ENCODE data around the gene RPL29. TPM values are rescaled to one million over a fixed set of nuclear protein-coding genes. Genes with fewer than 3 reads are reported as not detected.

The RPL29 gene
- total RNA-seq, 1 donor from 2014 or later = 872 TPM

- Histone ChIP-seq H3K79me2 (ENCODE audit: insufficient read depth, low read length) (no peaks in the 10 kb centered on the region), H3K36me3 (ENCODE audit: insufficient read depth, low read length) (no peaks in the 10 kb centered on the region), H4K20me1 (ENCODE audit: insufficient read depth, low read length) (no peaks in the 10 kb centered on the region), H3K4me1 (ENCODE audit: insufficient read depth, low read length) (no peaks in the 10 kb centered on the region), H3K4me2 (ENCODE audit: low read length) (no peak overlapping the region), H3K9ac (ENCODE audit: low read length) (no peak overlapping the region), H3K4me3 (ENCODE audit: insufficient read depth, low read depth, low read length) (no peak overlapping the region), H2AFZ (ENCODE audit: low read depth, low read length) (no peak overlapping the region), H3K27ac (ENCODE audit: low read depth, low read length) (no peak overlapping the region), H3K9me3 (ENCODE audit: insufficient read depth, low read depth, low read length) (peaks cover 4% of the 10 kb centered on the region), H3K27me3 (ENCODE audit: insufficient read depth, low read length) (no peaks in the 10 kb centered on the region)
- no peak for FAIRE-seq
- peaks cover 17% of the 10 kb centered on the region for H3K9me3 Mint-ChIP-seq (ENCODE audit: unreplicated experiment)
- TF ChIP-seq CTCF (IDR thresholded peaks at IDR 0.05; ENCODE audit: insufficient read depth, low read depth, low read length) (no peak), EZH2 (IDR thresholded peaks at IDR 0.05; ENCODE audit: insufficient read depth, low read length) (no peak)
- no peak overlapping the region for H3K4me3 Mint-ChIP-seq (ENCODE audit: unreplicated experiment)
- H3K36me3 Mint-ChIP-seq (ENCODE audit: low read depth, unreplicated experiment) = peaks cover 5% of the 10 kb centered on the region
- H3K4me1 Mint-ChIP-seq (ENCODE audit: low read depth, unreplicated experiment) = peaks cover 6% of the 10 kb centered on the region
- DNase-seq (ENCODE audit: low read depth) = no peak
- peaks cover 10% of the 10 kb centered on the region for H3K27me3 Mint-ChIP-seq (ENCODE audit: low read depth, unreplicated experiment)
- no peak overlapping the region for H3K27ac Mint-ChIP-seq (ENCODE audit: unreplicated experiment)
These were observed 35.1 kb upstream of the RPL29 start for GRCh38 chr3:52030714-52031310.

DNA sequence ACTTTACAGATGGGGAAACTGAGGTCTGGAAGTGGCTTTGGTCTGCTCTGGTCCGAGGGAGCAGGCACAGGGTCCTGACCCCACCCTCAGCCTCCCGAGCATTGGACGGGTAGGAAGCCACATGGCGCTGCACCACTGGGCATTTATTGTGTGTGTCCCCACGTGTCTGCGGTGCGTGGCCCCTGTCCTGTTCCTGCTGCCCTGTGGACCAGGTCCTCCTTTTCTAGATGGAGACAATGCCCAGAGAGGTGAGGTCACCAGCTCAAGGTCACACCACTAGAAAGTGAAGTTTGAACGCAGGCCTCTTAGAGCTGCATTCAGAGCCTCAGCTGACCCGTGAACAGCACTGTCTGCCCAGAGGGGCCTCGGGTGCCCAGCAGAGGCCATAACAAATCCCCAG lies 33.8 kb upstream of the RPL29 start:
- H3K9me3 ChIP-seq (ENCODE audit: insufficient read depth, low read depth, low read length) = peaks cover 4% of the 10 kb centered on the region
- H3K4me1 Mint-ChIP-seq (ENCODE audit: low read depth, unreplicated experiment) = peaks cover 6% of the 10 kb centered on the region
- H4K20me1 ChIP-seq (ENCODE audit: insufficient read depth, low read length) = no peaks in the 10 kb centered on the region
- no peak overlapping the region for H3K4me3 ChIP-seq (ENCODE audit: insufficient read depth, low read depth, low read length)
- no peak for TF ChIP-seq CTCF (IDR thresholded peaks at IDR 0.05; ENCODE audit: insufficient read depth, low read depth, low read length)
- TF ChIP-seq EZH2 (IDR thresholded peaks at IDR 0.05; ENCODE audit: insufficient read depth, low read length) = no peak
- H3K9me3 Mint-ChIP-seq (ENCODE audit: unreplicated experiment) = peaks cover 17% of the 10 kb centered on the region
- H3K4me3 Mint-ChIP-seq (ENCODE audit: unreplicated experiment) = no peak overlapping the region
- H3K36me3 Mint-ChIP-seq (ENCODE audit: low read depth, unreplicated experiment) = peaks cover 5% of the 10 kb centered on the region
- no peaks in the 10 kb centered on the region for H3K79me2 ChIP-seq (ENCODE audit: insufficient read depth, low read length)
- no peak overlapping the region for H3K4me2 ChIP-seq (ENCODE audit: low read length)
- H2AFZ ChIP-seq (ENCODE audit: low read depth, low read length) = no peak overlapping the region
- DNase-seq (ENCODE audit: low read depth) (no peak), FAIRE-seq (no peak)
- H3K27me3 Mint-ChIP-seq (ENCODE audit: low read depth, unreplicated experiment) = peaks cover 9% of the 10 kb centered on the region
- no peak overlapping the region for H3K9ac ChIP-seq (ENCODE audit: low read length)
- H3K4me1 ChIP-seq (ENCODE audit: insufficient read depth, low read length) = no peaks in the 10 kb centered on the region
- H3K27ac ChIP-seq (ENCODE audit: low read depth, low read length) = no peak overlapping the region
- H3K36me3 ChIP-seq (ENCODE audit: insufficient read depth, low read length) = no peaks in the 10 kb centered on the region
- no peaks in the 10 kb centered on the region for H3K27me3 ChIP-seq (ENCODE audit: insufficient read depth, low read length)
- H3K27ac Mint-ChIP-seq (ENCODE audit: unreplicated experiment) = no peak overlapping the region

- Histone ChIP-seq H3K4me2 (ENCODE audit: low read length) (no peak overlapping the region), H3K9me3 (ENCODE audit: insufficient read depth, low read depth, low read length) (peaks cover 4% of the 10 kb centered on the region), H3K4me3 (ENCODE audit: insufficient read depth, low read depth, low read length) (no peak overlapping the region), H4K20me1 (ENCODE audit: insufficient read depth, low read length) (no peaks in the 10 kb centered on the region), H3K27me3 (ENCODE audit: insufficient read depth, low read length) (no peaks in the 10 kb centered on the region), H3K79me2 (ENCODE audit: insufficient read depth, low read length) (no peaks in the 10 kb centered on the region), H3K27ac (ENCODE audit: low read depth, low read length) (no peak overlapping the region), H2AFZ (ENCODE audit: low read depth, low read length) (no peak overlapping the region), H3K9ac (ENCODE audit: low read length) (no peak overlapping the region), H3K4me1 (ENCODE audit: insufficient read depth, low read length) (no peaks in the 10 kb centered on the region), H3K36me3 (ENCODE audit: insufficient read depth, low read length) (no peaks in the 10 kb centered on the region)
- FAIRE-seq = no peak
- no peak for DNase-seq (ENCODE audit: low read depth)
- Mint-ChIP-seq H3K9me3 (ENCODE audit: unreplicated experiment) (peaks cover 17% of the 10 kb centered on the region), H3K27ac (ENCODE audit: unreplicated experiment) (no peak overlapping the region), H3K27me3 (ENCODE audit: low read depth, unreplicated experiment) (peaks cover 9% of the 10 kb centered on the region), H3K4me1 (ENCODE audit: low read depth, unreplicated experiment) (peaks cover 10% of the 10 kb centered on the region), H3K4me3 (ENCODE audit: unreplicated experiment) (no peak overlapping the region), H3K36me3 (ENCODE audit: low read depth, unreplicated experiment) (peaks cover 5% of the 10 kb centered on the region)
- TF ChIP-seq EZH2 (IDR thresholded peaks at IDR 0.05; ENCODE audit: insufficient read depth, low read length) (no peak), CTCF (IDR thresholded peaks at IDR 0.05; ENCODE audit: insufficient read depth, low read depth, low read length) (no peak)
These were observed 33.4 kb upstream of the RPL29 start for GRCh38 chr3:52029053-52029452.
